Trophoblast cell (in vitro differentiated cells and primary cell): ENCODE results near the gene FAM131C.

Experiments used
- DNase-seq, 2 donors: peaks; one replicate each; pipeline ENCODE4 v3.0.0-alpha.2; 2016
- H2AFZ ChIP-seq: 2 replicates; pipeline ENCODE4 v1.6.1; 2013; ENCODE audit warnings: low read length, moderate library complexity, mild to moderate bottlenecking; ENCODE audit not compliant: insufficient read depth, poor library complexity
- H2AK5ac ChIP-seq: 2 replicates; pipeline ENCODE4 v1.6.1; 2013; ENCODE audit warnings: mild to moderate bottlenecking, low read length
- H2BK120ac ChIP-seq: 2 replicates; pipeline ENCODE4 v1.6.1; 2013; ENCODE audit warnings: low read length, mild to moderate bottlenecking, moderate library complexity; ENCODE audit not compliant: insufficient read depth, poor library complexity
- H2BK12ac ChIP-seq: 2 replicates; pipeline ENCODE4 v1.6.1; 2013; ENCODE audit warnings: mild to moderate bottlenecking, low read length, moderate library complexity
- H2BK5ac ChIP-seq: 2 replicates; pipeline ENCODE4 v1.6.1; 2013; ENCODE audit warnings: low read length, low read depth, moderate library complexity, mild to moderate bottlenecking; ENCODE audit not compliant: poor library complexity
- H3K14ac ChIP-seq: 2 replicates; pipeline ENCODE4 v1.6.1; 2013; ENCODE audit warnings: mild to moderate bottlenecking, low read length
- H3K18ac ChIP-seq: 2 replicates; pipeline ENCODE4 v1.6.1; 2013; ENCODE audit warnings: mild to moderate bottlenecking, low read length
- H3K23ac ChIP-seq: 2 replicates; pipeline ENCODE4 v1.6.1; 2013; ENCODE audit warnings: low read length
- H3K27ac ChIP-seq: 2 replicates; pipeline ENCODE4 v1.5.1; 2013; ENCODE audit warnings: low read depth, mild to moderate bottlenecking, inconsistent platforms, low read length, moderate library complexity
- H3K27me3 ChIP-seq: 2 replicates; pipeline ENCODE4 v1.6.1; 2013; ENCODE audit warnings: inconsistent platforms, mild to moderate bottlenecking, low read length, moderate library complexity; ENCODE audit not compliant: insufficient read depth
- H3K36me3 ChIP-seq, 2 experiments: 1 replicate in 1 of 2; 2 replicates in 1 of 2; pipeline ENCODE4 v1.6.1; 2013; ENCODE audit warnings: low read length in 2 of 2, mild to moderate bottlenecking in 2 of 2, moderate library complexity in 1 of 2; ENCODE audit not compliant: insufficient read depth in 2 of 2, control insufficient read depth in 1 of 2
- H3K4ac ChIP-seq: 2 replicates; pipeline ENCODE4 v1.6.1; 2013; ENCODE audit warnings: low read depth, mild to moderate bottlenecking, low read length, moderate library complexity
- H3K4me1 ChIP-seq, 2 experiments: 1 replicate in 1 of 2; 2 replicates in 1 of 2; pipeline ENCODE4 v1.6.1; 2013; ENCODE audit warnings: low read length in 2 of 2, mild to moderate bottlenecking in 2 of 2, moderate library complexity in 1 of 2; ENCODE audit not compliant: insufficient read depth in 2 of 2, control insufficient read depth in 1 of 2
- H3K4me2 ChIP-seq: 2 replicates; pipeline ENCODE4 v1.6.1; 2013; ENCODE audit warnings: inconsistent platforms, mild to moderate bottlenecking, low read length, moderate library complexity
- H3K4me3 ChIP-seq: 2 replicates; pipeline ENCODE4 v1.5.1; 2013; ENCODE audit warnings: mild to moderate bottlenecking, low read depth, low read length, inconsistent platforms
- H3K79me1 ChIP-seq: one replicate; pipeline ENCODE4 v1.6.1; 2013; ENCODE audit warnings: low read length
- H3K79me2 ChIP-seq: 2 replicates; pipeline ENCODE4 v1.6.1; 2013; ENCODE audit warnings: low read length, mild to moderate bottlenecking; ENCODE audit not compliant: control insufficient read depth, insufficient read depth, poor library complexity
- H3K9ac ChIP-seq: 2 replicates; pipeline ENCODE4 v1.6.1; 2013; ENCODE audit warnings: mild to moderate bottlenecking, low read length
- H3K9me3 ChIP-seq: 2 replicates; pipeline ENCODE4 v1.6.1; 2013; ENCODE audit warnings: low read depth, mild to moderate bottlenecking, control low read depth, inconsistent platforms, low read length; ENCODE audit not compliant: insufficient read depth
- H4K12ac ChIP-seq: 2 replicates; pipeline ENCODE4 v1.6.1; 2013; ENCODE audit warnings: low read depth, mild to moderate bottlenecking, low read length, moderate library complexity
- H4K8ac ChIP-seq: 2 replicates; pipeline ENCODE4 v1.6.1; 2013; ENCODE audit warnings: low read depth, mild to moderate bottlenecking, low read length, moderate library complexity
- H4K91ac ChIP-seq: one replicate; pipeline ENCODE4 v1.6.1; 2013; ENCODE audit warnings: low read depth, mild to moderate bottlenecking, low read length, moderate library complexity
- WGBS: extraction: QIAGEN DNeasy Blood & Tissue Kit; methylation state at CpG from one replicate; pipeline ENCODE4 v1.1.7; 2013; ENCODE audit warnings: missing lambda C conversion rate; ENCODE audit not compliant: insufficient read length, insufficient coverage; ENCODE audit errors: extremely low coverage; 5-methylcytosine and 5-hydroxymethylcytosine counted together

Gene FAM131C

GRCh38 chr1:16019644-16020277 is 53.7 kb downstream of the FAM131C start:
- Histone ChIP-seq H3K79me2 (no peaks in the 10 kb centered on the region), H4K91ac (peak overlapping the region; percentile 67), H2AFZ (no peak overlapping the region), H2BK120ac (no peak overlapping the region), H4K12ac (no peak overlapping the region), H4K8ac (no peak overlapping the region), H3K18ac (no peak overlapping the region), H2AK5ac (no peak overlapping the region), H3K9me3 (peaks cover 2% of the 10 kb centered on the region), H3K4me3 (no peak overlapping the region), H3K14ac (no peak overlapping the region), H2BK5ac (no peak overlapping the region), H3K27ac (peak overlapping the region; percentile 85), H3K27me3 (no peaks in the 10 kb centered on the region), H3K23ac (no peak overlapping the region), H3K36me3 (no peaks in the 10 kb centered on the region), H2BK12ac (peak overlapping the region; percentile 31), H3K4me2 (peak overlapping the region; percentile 13), H3K4me1 (peaks cover 27 to 36% of the 10 kb centered on the region in 2 experiments), H3K9ac (no peak overlapping the region), H3K79me1 (peaks cover 18% of the 10 kb centered on the region), H3K4ac (no peak overlapping the region)
- DNase-seq: peak in 1 of 2 donors; percentile 12
- WGBS: no CpG with 5 or more reads among the region's 9 CpGs

GRCh38 chr1:16018749-16019643 is 54.5 kb downstream of the FAM131C start:
- Histone ChIP-seq H3K4me2 (peak overlapping the region; percentile 48), H4K91ac (peak overlapping the region; percentile 67), H3K18ac (peak overlapping the region; percentile 2), H3K23ac (no peak overlapping the region), H2BK12ac (peak overlapping the region; percentile 31), H2BK120ac (peak overlapping the region; percentile 7), H3K9ac (no peak overlapping the region), H3K4ac (no peak overlapping the region), H3K79me2 (no peaks in the 10 kb centered on the region), H4K8ac (no peak overlapping the region), H3K27ac (peak overlapping the region; percentile 85), H2AFZ (no peak overlapping the region), H3K79me1 (peaks cover 18% of the 10 kb centered on the region), H2BK5ac (peak overlapping the region; percentile 8), H3K9me3 (peaks cover 2% of the 10 kb centered on the region), H3K14ac (peak overlapping the region; percentile 36), H3K27me3 (no peaks in the 10 kb centered on the region), H4K12ac (no peak overlapping the region), H2AK5ac (peak overlapping the region; percentile 26), H3K4me3 (no peak overlapping the region), H3K4me1 (peaks cover 27 to 41% of the 10 kb centered on the region in 2 experiments), H3K36me3 (no peaks in the 10 kb centered on the region)
- WGBS: no CpG with 5 or more reads among the region's 23 CpGs
- DNase-seq: peak; percentile 41 to 49

- no peak overlapping the region for H3K23ac ChIP-seq
- H4K12ac ChIP-seq: no peak overlapping the region
- H3K4me1 ChIP-seq: peaks cover 33 to 47% of the 10 kb centered on the region in 2 experiments
- WGBS: no CpG with 5 or more reads among the region's 4 CpGs
- peak overlapping the region; percentile 48 for H2BK5ac ChIP-seq
- peak overlapping the region; percentile 47 for H4K8ac ChIP-seq
- no peaks in the 10 kb centered on the region for H3K27me3 ChIP-seq
- H3K79me1 ChIP-seq: peaks cover 18% of the 10 kb centered on the region
- no peak overlapping the region for H2AFZ ChIP-seq
- no peaks in the 10 kb centered on the region for H3K79me2 ChIP-seq
- H3K9ac ChIP-seq: no peak overlapping the region
- H3K4me3 ChIP-seq: no peak overlapping the region
- H2BK12ac ChIP-seq: peak overlapping the region; percentile 34
- DNase-seq: peak in 1 of 2 donors; percentile 7
- H3K4me2 ChIP-seq: peak overlapping the region; percentile 48
- H3K4ac ChIP-seq: no peak overlapping the region
- H2AK5ac ChIP-seq: no peak overlapping the region
- H3K27ac ChIP-seq: peak overlapping the region; percentile 85
- peak overlapping the region; percentile 33 for H3K14ac ChIP-seq
- peak overlapping the region; percentile 25 for H2BK120ac ChIP-seq
- H4K91ac ChIP-seq: peak overlapping the region; percentile 72
- H3K9me3 ChIP-seq: peaks cover 2% of the 10 kb centered on the region
- peak overlapping the region; percentile 16 for H3K18ac ChIP-seq
- no peaks in the 10 kb centered on the region for H3K36me3 ChIP-seq
Observed at GRCh38 chr1:16018308-16018707, 55.1 kb downstream of the FAM131C start.

GRCh38 chr1:16017461-16018303 is 55.8 kb downstream of the FAM131C start, which contains the start of gene HSPB7:
TSS of gene HSPB7 (minus strand) at chr1:16018043. CDS start at chr1:16017963, 80 bp downstream.
- H3K14ac ChIP-seq: peak within 1 kb of the TSS; percentile 33
- no peak within 1 kb of the TSS for H4K12ac ChIP-seq
- peaks cover 21% of the 10 kb centered on the region for H3K79me1 ChIP-seq
- H3K18ac ChIP-seq: peak within 1 kb of the TSS; percentile 55
- no peak within 1 kb of the TSS for H3K23ac ChIP-seq
- peak within 1 kb of the TSS; percentile 25 for H2AK5ac ChIP-seq
- H3K9me3 ChIP-seq: peaks cover 2% of the 10 kb centered on the region
- peak within 1 kb of the TSS; percentile 72 for H4K91ac ChIP-seq
- DNase-seq: peak; percentile 33 to 51
- peak within 1 kb of the TSS; percentile 48 for H3K4me2 ChIP-seq
- H3K9ac ChIP-seq: no peak within 1 kb of the TSS
- H4K8ac ChIP-seq: peak within 1 kb of the TSS; percentile 47
- peak within 1 kb of the TSS; percentile 48 for H2BK5ac ChIP-seq
- H3K4me3 ChIP-seq: no peak within 1 kb of the TSS
- H3K4ac ChIP-seq: peak within 1 kb of the TSS; percentile 2
- no peak within 1 kb of the TSS for H2AFZ ChIP-seq
- H3K27ac ChIP-seq: peak within 1 kb of the TSS; percentile 85
- no peaks in the 10 kb centered on the region for H3K79me2 ChIP-seq
- H3K4me1 ChIP-seq: peaks cover 35 to 50% of the 10 kb centered on the region in 2 experiments
- H3K36me3 ChIP-seq: no peaks in the 10 kb centered on the region
- H2BK12ac ChIP-seq: peak within 1 kb of the TSS; percentile 66
- H3K27me3 ChIP-seq: no peaks in the 10 kb centered on the region
- H2BK120ac ChIP-seq: peak within 1 kb of the TSS; percentile 36
- no CpG with 5 or more reads among the region's 37 CpGs for WGBS
